ENCODE results near the gene ZNF491. TPM values are rescaled to one million over a fixed set of nuclear protein-coding genes. Genes with fewer than 3 reads are reported as not detected.

Gene ZNF491
- total and polyA plus RNA-seq, 9 of the 15 experiments (the other 6 are each of a cell fraction or from before 2014, with no cell fraction given), result 0.19 to 0.95 (median 0.39) TPM; not detected in 1

GRCh38 chr19:11797491-11797890, 832 bp upstream of the ZNF491 start:
- Histone ChIP-seq H3K9ac (ENCODE audit: insufficient read depth in 1 of 2, low read depth in 2 of 2, low read length in 2 of 2) (0 out of 4 replicates have a peak overlapping the region, but pooled peaks of 1 of the 2 experiments have one; percentile 31), H3K79me2 (ENCODE audit: control insufficient read depth, insufficient read depth, low read length) (no peaks in the 10 kb centered on the region), H3K27ac (ENCODE audit: extremely low read depth, low read depth, low read length) (no peak overlapping the region), H3K36me3 (ENCODE audit: control insufficient read depth, insufficient read depth, low read length) (no peaks in the 10 kb centered on the region), H2AFZ (ENCODE audit: low read depth, low read length) (0 out of 2 replicates have a peak overlapping the region, but pooled peaks have one; percentile 22), H3K9me1 (ENCODE audit: control insufficient read depth, insufficient read depth, low read length) (no peaks in the 10 kb centered on the region), H3K4me1 (replicated peaks in 1 of 2; ENCODE audit: control insufficient read depth in 2 of 2, insufficient read depth in 2 of 2, low read length in 2 of 2) (peaks cover 3 to 17% of the 10 kb centered on the region in 2 experiments; a peak in 4 of 5 replicates), H4K20me1 (replicated peaks; ENCODE audit: control insufficient read depth, insufficient read depth, low read length) (no peaks in the 10 kb centered on the region), H3K4me3 (no peak overlapping the region), H3K27me3 (ENCODE audit: control insufficient read depth in 2 of 2, insufficient read depth in 2 of 2, low read length in 2 of 2) (no peaks in the 10 kb centered on the region), H3K4me2 (ENCODE audit: insufficient read depth, low read length) (no peak overlapping the region), H3K9me3 (replicated peaks; ENCODE audit: control insufficient read depth, insufficient read depth, low read depth, low read length) (peaks cover 3% of the 10 kb centered on the region; the same call in 1 of the 2 replicates)
- ChIA-PET POLR2A (interaction anchor here (0.8 to 1.4 kb wide), 3 partner anchors 18 to 60 kb away, joined by 3 to 6 read pairs (median 4); no protein-coding TSS in a partner anchor), CTCF (ENCODE audit: low intra/inter-chr PET ratio) (interaction anchor here (0.7 kb wide), 1 partner anchor 326 kb away, joined by 3 read pairs; no protein-coding TSS in a partner anchor)
- intact Hi-C loops (cut with micrococcal nuclease), result loop anchor here (10.0 kb wide), 1 partner anchor 57 kb away; no protein-coding TSS in a partner anchor
- peak; percentile 80 for FAIRE-seq
- no TSS peak for BruUV-seq (replicated peaks)
- peak; percentile 92 for ATAC-seq
- peak; percentile 76 to 85 (median 80) for DNase-seq (ENCODE audit: extremely low read depth in 1 of 4, low spot score in 3 of 4)
- in situ Hi-C loops (cut with MboI), result loop anchor here (10.0 kb wide), 1 partner anchor 347 kb away; the partner anchor contains the start of gene ZNF20
- 24% methylated on average over 6 of the region's 8 CpGs for WGBS (ENCODE audit: insufficient coverage, low coverage, missing lambda C conversion rate)
- TF ChIP-seq REST (IDR thresholded peaks at IDR 0.05; ENCODE audit: borderline replicate concordance), result peak; percentile 59; the same call in 1 of the 2 replicates
- TF ChIP-seq REST (CRISPR knock-in tag; IDR thresholded peaks at IDR 0.05; ENCODE audit: low read depth), result no peak
- TF ChIP-seq HMBOX1 (IDR thresholded peaks at IDR 0.05), result no peak
- TF ChIP-seq CBFA2T2 (conservative IDR thresholded peaks at IDR 0.05), result 0 out of 2 replicates have a peak, but pooled peaks have one; percentile 35
- no peak for TF ChIP-seq POLR2AphosphoS2 (IDR thresholded peaks at IDR 0.05; ENCODE audit: low read length)
- TF ChIP-seq AFF4 (CRISPR knock-in tag; IDR thresholded peaks at IDR 0.05), result no peak
- TF ChIP-seq EP300 (IDR thresholded peaks at IDR 0.05; ENCODE audit: low read length), result no peak
- 0 out of 2 replicates have a peak, but pooled peaks have one; percentile 32 for TF ChIP-seq KLF16 (IDR thresholded peaks at IDR 0.05)
- TF ChIP-seq RAD21 (CRISPR knock-in tag; conservative IDR thresholded peaks at IDR 0.05 in 1 of 2, IDR thresholded peaks at IDR 0.05 in 1 of 2), result peak; percentile 6 to 55; a peak in 2 of 4 replicates

Measured in K562 (cell line).